ENCODE measurements around the gene RNF150.

- TF ChIP-seq POLR2A (IDR thresholded peaks at IDR 0.05) (no peak), CTCF (IDR thresholded peaks at IDR 0.05) (no peak)
These were observed 43.9 kb upstream of the RNF150 start for GRCh38 chr4:141177171-141177570.

Measured in uterus (tissue), 2 donors.